Suprapubic skin (tissue), 4 donors: ENCODE measurements around the gene MSI1. TPM values are rescaled to one million over a fixed set of nuclear protein-coding genes. Genes with fewer than 3 reads are reported as not detected.

Source experiments
- DNase-seq, 2 donors: peaks; one replicate each; pipeline ENCODE4 v3.0.0-alpha.2; 2019; ENCODE audit warnings: low spot score in 2 of 2
- H3K27ac ChIP-seq: fragments of 200-600 bp; sonication (generic); one replicate; pipeline ENCODE4 v1.5.1; 2019
- H3K27me3 ChIP-seq: fragments of 200-600 bp; sonication (generic); one replicate; pipeline ENCODE4 v1.5.1; 2019
- H3K36me3 ChIP-seq: fragments of 200-600 bp; sonication (generic); one replicate; pipeline ENCODE4 v1.5.1; 2019
- H3K4me1 ChIP-seq: fragments of 200-600 bp; sonication (generic); one replicate; pipeline ENCODE4 v1.5.1; 2019
- H3K4me3 ChIP-seq: fragments of 200-600 bp; sonication (generic); one replicate; pipeline ENCODE4 v1.5.1; 2019; ENCODE audit warnings: mild to moderate bottlenecking
- H3K9me3 ChIP-seq: fragments of 200-600 bp; sonication (generic); one replicate; pipeline ENCODE4 v1.5.1; 2019
- CTCF ChIP-seq, 2 donors: fragments of 200-600 bp in 1 of 2; fragments of 450-650 bp in 1 of 2; sonication (generic) in 1 of 2; IDR thresholded peaks; one replicate each; pipeline ENCODE4 v1.5.1; 2016 to 2019; ENCODE audit warnings: antibody characterized with exemption in 2 of 2, mild to moderate bottlenecking in 1 of 2, moderate library complexity in 1 of 2
- EP300 ChIP-seq: sonication (generic); formaldehyde crosslinking; IDR thresholded peaks from one replicate; pipeline ENCODE4 v1.6.1; 2017; ENCODE audit warnings: antibody characterized with exemption
- POLR2A ChIP-seq, 2 donors: fragments of 450-650 bp; IDR thresholded peaks; one replicate each; pipeline ENCODE4 v1.6.1; 2017; ENCODE audit warnings: antibody characterized with exemption in 2 of 2, mild to moderate bottlenecking in 2 of 2, moderate library complexity in 2 of 2
- POLR2AphosphoS5 ChIP-seq, 3 donors: sonication (generic); formaldehyde crosslinking; IDR thresholded peaks; one replicate each; pipeline ENCODE4 v1.6.1; 2017; ENCODE audit warnings: antibody characterized with exemption in 3 of 3
- WGBS: methylation state at CpG from one replicate; pipeline ENCODE4 v1.1.5; 2018; 5-methylcytosine and 5-hydroxymethylcytosine counted together
- total RNA-seq, 4 donors: library from RNA; depleted of rRNA; stranded (reverse); fragments of >200 nt; gene quantifications; one replicate each; pipeline ENCODE4 v1.1.0, GENCODE V29; 2016

The MSI1 gene
- total RNA-seq, 4 donors from 2014 or later, result 0.40 to 0.86 (median 0.61) TPM

DNA sequence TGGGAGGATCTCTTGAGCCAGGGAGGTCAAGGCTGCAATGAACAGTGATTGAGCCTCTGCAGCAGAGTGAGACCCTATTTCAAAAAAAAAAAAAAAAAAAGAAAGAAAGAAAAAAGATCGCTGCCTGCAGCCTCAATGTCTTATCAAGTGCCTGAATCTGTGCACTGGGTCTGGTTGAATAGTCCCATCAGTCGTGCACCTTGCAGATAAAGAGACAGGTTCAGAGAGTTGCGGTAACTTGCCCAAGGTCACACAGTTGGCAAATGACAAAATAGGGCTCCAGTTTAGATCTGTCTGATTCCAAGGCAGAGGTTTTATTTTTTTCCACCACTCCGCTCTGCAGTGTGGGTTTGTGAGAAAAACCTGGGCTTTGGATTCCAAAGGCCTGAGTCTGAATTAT, 40.7 kb downstream of the MSI1 start:
- TF ChIP-seq POLR2A (IDR thresholded peaks at IDR 0.05), result no peak
- TF ChIP-seq POLR2AphosphoS5 (IDR thresholded peaks at IDR 0.05), result no peak
- TF ChIP-seq CTCF (IDR thresholded peaks at IDR 0.05), result no peak
- TF ChIP-seq EP300, result no peak
- Histone ChIP-seq H3K27me3 (no peaks in the 10 kb centered on the region), H3K27ac (no peak overlapping the region), H3K4me1 (peaks cover 10% of the 10 kb centered on the region), H3K4me3 (no peak overlapping the region), H3K9me3 (no peaks in the 10 kb centered on the region), H3K36me3 (no peaks in the 10 kb centered on the region)
- DNase-seq, result no peak
- WGBS, result 83% methylated on average over 4 of the region's 4 CpGs

GRCh38 chr12:120327593-120327992, 41.4 kb downstream of the MSI1 start, which contains the start of gene PLA2G1B:
TSS of gene PLA2G1B (minus strand) at chr12:120327779. CDS start at chr12:120327753, 26 bp downstream.
- 41% methylated on average over 5 of the region's 5 CpGs for WGBS
- Histone ChIP-seq H3K4me1 (peaks cover 10% of the 10 kb centered on the region), H3K4me3 (no peak within 1 kb of the TSS), H3K9me3 (no peaks in the 10 kb centered on the region), H3K27ac (no peak within 1 kb of the TSS), H3K36me3 (no peaks in the 10 kb centered on the region), H3K27me3 (no peaks in the 10 kb centered on the region)
- DNase-seq, result no peak
- TF ChIP-seq POLR2A (IDR thresholded peaks at IDR 0.05), result no peak
- no peak for TF ChIP-seq POLR2AphosphoS5 (IDR thresholded peaks at IDR 0.05)
- TF ChIP-seq EP300, result no peak
- no peak for TF ChIP-seq CTCF (IDR thresholded peaks at IDR 0.05)

- TF ChIP-seq POLR2A (IDR thresholded peaks at IDR 0.05) (no peak), CTCF (IDR thresholded peaks at IDR 0.05) (no peak), POLR2AphosphoS5 (IDR thresholded peaks at IDR 0.05) (no peak), EP300 (no peak)
- H3K36me3 ChIP-seq, result no peaks in the 10 kb centered on the region
- peaks cover 10% of the 10 kb centered on the region for H3K4me1 ChIP-seq
- 69% methylated on average over 9 of the region's 9 CpGs for WGBS
- DNase-seq, result no peak
- no peaks in the 10 kb centered on the region for H3K9me3 ChIP-seq
- no peaks in the 10 kb centered on the region for H3K27me3 ChIP-seq
- H3K27ac ChIP-seq, result no peak overlapping the region
- H3K4me3 ChIP-seq, result no peak overlapping the region
These were observed 44.0 kb downstream of the MSI1 start for GRCh38 chr12:120324841-120325417.

GRCh38 chr12:120323772-120324171, 45.2 kb downstream of the MSI1 start:
- Histone ChIP-seq H3K9me3 (no peaks in the 10 kb centered on the region), H3K27me3 (no peaks in the 10 kb centered on the region), H3K4me3 (no peak overlapping the region), H3K27ac (no peak overlapping the region), H3K36me3 (no peaks in the 10 kb centered on the region), H3K4me1 (peaks cover 10% of the 10 kb centered on the region)
- TF ChIP-seq POLR2A (IDR thresholded peaks at IDR 0.05) (no peak), EP300 (no peak), CTCF (IDR thresholded peaks at IDR 0.05) (no peak), POLR2AphosphoS5 (IDR thresholded peaks at IDR 0.05) (no peak)
- WGBS, result 88% methylated on average over 2 of the region's 2 CpGs
- no peak for DNase-seq

- Histone ChIP-seq H3K4me3 (no peak overlapping the region), H3K4me1 (peaks cover 15% of the 10 kb centered on the region), H3K9me3 (no peaks in the 10 kb centered on the region), H3K27ac (no peak overlapping the region), H3K27me3 (no peaks in the 10 kb centered on the region), H3K36me3 (no peaks in the 10 kb centered on the region)
- TF ChIP-seq CTCF (IDR thresholded peaks at IDR 0.05) (no peak), POLR2AphosphoS5 (IDR thresholded peaks at IDR 0.05) (no peak), POLR2A (IDR thresholded peaks at IDR 0.05) (no peak), EP300 (no peak)
- 77% methylated on average over 13 of the region's 13 CpGs for WGBS
- no peak for DNase-seq
These were observed 47.4 kb downstream of the MSI1 start for GRCh38 chr12:120321382-120322202.
